GM21515 (cell line): ENCODE measurements around the gene ENO4.

Source experiments
- ATAC-seq: cut with Tn5 transposase; IDR thresholded peaks from one replicate; pipeline ENCODE4 v1.9.1; 2021; ENCODE audit not compliant: unreplicated experiment

Gene ENO4

DNA sequence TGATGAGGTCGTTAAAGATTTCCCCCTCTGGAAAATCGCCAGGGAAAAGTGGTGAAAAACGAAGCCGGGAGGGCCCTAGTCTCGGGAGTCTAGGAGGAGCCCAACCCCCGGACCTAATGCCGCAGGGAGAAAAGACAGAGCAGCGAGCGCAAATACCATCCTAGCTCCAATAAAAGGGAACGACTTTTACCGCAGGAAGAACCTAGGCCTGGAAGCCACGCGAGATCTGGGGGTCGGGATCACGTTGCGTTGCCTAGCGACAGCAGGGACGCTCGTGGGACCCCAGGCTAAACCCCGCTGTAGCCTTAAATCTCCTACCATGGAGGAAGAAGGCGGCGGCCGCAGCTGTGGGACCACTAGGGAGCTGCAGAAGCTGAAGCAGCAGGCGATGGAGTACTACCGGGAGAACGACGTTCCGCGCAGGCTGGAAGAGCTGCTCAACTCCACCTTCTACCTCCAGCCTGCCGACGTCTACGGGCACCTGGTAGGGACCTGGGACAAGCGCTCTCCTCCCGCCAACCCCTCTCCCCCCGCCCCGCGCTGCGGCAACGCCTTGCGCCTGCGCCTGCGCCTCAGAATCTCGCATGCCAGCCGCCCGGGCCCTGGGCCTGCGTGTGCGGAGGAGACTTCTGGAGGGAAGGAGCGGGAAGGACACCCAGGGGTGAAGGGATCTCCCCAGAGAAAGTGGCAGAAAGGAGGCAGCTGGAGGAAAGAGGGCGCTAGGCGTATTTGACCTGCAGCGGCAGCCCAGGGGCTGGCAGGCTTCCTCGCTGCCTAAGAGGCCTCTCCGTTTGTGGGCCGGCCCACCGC is at the start of gene ENO4:
Gene ENO4, plus strand, starts transcription at position 252 of the 810 bp plus-strand sequence. Its CDS starts 68 bp downstream, at position 320.
- ATAC-seq, result peak; percentile 57

- no peak for ATAC-seq
These were observed 48.9 kb upstream of the ENO4 start for GRCh38 chr10:116800286-116800929.

- ATAC-seq, result no peak
These were observed 47.6 kb upstream of the ENO4 start for GRCh38 chr10:116801658-116802057.

GRCh38 chr10:116802474-116802873 is 46.8 kb upstream of the ENO4 start:
- ATAC-seq, result no peak

DNA sequence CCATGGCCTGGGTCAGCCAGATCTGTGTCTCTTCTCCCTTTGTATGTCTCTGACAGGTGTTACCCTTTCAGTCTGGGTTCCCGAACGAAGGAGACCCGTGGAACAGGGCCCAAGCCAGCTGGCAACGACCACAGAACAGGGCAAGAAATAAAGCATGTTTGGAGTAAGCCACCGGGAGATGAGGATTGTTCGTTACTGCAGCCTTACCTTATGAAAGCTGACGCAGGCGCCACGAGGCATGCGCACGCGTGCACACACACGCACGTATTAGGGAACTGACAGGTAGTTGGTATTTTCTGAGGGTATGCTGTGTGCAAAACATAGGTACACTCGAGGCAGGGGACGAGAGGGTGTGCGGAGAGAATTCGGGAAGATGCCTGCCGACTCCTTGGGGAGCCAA is 46.4 kb upstream of the ENO4 start:
- ATAC-seq, result no peak

DNA sequence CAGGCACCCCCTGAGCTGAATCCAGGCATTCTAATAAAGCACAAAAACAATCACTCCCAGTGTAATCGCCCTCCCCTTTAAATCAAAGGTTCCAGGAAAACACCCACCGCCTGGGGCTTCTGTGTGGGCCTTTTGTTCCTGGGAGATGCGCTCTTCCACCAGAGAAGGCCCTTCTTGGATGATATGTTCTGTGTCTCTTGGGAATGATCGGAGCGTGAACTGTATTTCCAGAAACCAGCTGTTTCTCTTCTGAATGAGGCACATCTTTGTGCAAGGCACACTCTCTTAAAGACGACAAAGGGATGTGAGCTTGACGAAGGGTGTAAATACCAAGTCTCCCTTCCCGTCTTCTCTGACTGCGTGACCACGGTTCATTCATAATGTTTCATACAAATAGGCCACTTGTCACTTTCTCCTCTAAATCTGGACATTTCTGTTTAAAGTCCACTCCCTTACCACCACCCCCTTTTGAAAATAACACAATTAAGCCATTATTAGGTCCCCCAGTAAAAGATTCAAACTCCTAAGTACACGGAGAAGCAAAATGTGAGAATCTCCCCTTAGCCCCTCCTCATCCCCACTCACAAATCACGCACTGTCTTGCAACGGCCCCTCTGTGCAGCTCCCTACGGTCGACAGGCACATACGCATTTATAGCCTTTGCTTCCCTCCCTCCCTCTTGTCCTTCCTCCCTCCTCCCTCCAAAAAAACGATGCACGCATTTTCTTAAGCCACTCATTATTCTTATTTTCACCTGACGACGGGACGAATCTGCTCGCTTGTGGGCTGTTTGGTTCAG is 45.6 kb upstream of the ENO4 start:
- no peak for ATAC-seq

DNA sequence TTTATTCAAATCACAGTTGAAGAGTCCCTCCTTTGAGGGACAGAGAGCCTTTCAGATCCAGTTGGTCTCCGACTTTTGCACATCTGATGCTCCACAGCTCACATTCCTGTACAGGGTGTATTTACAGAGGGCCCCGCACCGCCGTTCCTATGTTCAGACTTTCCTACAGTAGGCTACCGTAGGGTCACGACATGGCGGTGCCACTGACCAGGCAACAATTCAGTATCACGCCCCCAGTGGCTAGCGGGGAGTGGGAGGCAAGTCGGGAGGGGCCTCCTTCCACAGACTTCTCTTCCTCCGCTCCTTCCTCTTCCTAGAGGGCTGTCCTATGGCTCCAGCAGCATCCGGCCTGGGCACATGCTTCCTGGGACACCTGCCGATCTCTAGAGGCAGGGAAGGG is 40.6 kb upstream of the ENO4 start:
- ATAC-seq, result no peak

- ATAC-seq, result no peak
These were observed 39.7 kb upstream of the ENO4 start for GRCh38 chr10:116809483-116810119.

DNA sequence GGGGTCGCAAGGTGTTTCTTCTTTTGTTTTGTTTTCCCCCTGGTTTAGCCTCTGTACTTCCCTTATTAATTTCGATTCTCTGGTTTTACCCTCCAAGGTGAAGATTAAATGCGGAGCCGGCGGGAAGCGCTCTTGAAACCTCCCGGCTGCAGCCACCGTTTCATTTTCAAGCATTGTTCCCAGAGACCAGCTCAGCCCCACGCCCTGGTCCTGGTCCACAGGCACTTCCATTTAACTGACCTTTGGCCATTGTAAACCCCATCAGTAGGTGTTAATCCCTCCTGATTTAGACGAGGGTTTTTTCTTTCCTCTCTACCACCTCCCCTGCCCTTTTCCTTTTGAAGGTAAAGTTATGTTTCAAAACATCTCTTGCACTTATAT is 39.2 kb upstream of the ENO4 start:
- no peak for ATAC-seq

DNA sequence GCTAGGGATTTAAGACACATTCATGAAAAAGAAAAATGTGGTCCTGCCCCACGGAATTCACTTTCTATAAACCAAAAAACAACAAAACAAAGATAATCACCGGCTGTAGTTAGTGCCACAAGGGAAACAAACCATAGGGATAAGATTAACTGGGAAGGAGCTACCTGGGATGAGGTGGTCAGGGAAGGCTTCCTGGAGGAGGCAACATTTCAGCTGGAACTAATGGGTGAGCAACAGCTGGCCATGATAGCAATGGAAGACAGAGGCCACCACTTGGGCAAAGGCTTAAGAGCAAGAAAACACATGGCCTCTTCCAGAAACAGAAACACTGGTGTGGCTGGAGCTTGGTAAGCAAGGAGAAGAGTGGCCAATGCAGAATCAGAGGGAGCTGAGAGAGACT is 38.4 kb upstream of the ENO4 start:
- no peak for ATAC-seq

DNA sequence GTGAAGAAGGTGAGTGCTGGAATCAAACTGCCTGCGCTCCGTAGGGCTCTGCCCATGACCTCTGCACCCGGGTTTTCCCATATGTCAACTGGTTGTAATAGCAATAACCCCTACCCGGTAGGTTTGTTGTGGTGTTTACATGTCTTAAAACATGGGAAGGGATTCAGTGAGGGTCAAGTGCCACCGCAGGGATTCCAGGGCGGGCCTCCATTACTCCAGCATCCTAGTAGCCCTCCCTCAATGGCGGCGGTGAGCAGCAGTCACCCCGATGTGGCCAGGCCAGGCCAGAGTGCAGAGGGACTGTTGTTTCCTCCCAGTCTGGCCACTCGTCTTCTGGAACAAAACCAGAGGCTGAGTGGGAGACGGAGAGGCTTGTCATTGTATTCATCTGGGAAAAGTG is 37.6 kb upstream of the ENO4 start:
- no peak for ATAC-seq

GRCh38 chr10:116815641-116816415 is 33.5 kb upstream of the ENO4 start:
- ATAC-seq, result no peak

DNA sequence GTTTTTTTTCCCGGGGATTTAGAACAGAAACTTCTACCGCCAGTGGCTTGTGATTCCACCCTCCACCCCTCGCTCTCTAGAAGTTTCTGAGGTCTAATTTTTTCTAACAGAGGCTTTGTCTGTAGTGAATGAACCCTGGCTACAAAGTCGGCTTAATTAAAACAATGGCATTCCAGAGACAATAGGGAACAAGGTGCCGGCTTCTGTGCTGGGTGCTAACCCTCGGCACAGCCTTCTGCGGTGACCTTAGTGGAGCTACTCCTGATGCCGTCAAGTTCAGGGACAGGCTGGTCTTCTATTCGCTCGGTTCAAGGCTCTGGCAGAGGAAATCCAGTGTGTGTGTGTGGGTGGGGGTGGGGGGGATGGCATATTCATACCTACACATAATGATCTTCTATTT is 32.1 kb upstream of the ENO4 start:
- ATAC-seq, result no peak

DNA sequence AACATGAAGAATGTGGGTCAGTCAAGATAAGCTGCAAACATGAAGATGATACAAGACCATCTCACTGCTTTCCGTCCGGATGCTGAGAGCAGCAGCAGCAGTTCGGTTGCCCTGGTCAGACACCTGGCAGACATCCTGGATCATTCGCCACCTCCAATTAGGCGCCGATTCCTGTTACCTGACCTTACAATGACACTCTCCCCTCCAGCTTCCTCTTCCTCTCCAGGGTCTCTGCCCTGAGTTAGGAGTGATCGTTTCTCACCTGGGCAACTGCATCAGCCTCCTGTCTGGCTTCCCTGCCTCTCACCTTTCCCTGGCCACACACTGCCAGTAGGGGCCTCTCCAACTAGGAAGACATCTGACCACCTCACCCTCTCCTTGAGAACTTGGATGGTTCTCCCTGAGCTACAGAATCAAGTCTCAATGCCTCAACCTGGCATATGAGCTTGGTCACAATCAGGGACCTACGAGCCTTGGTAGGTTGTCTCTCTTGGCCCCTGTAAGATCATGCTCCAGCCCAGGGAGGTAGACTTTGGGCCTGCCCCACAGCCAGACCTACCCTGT is 31.4 kb upstream of the ENO4 start:
- ATAC-seq, result no peak

GRCh38 chr10:116819999-116820677 is 29.2 kb upstream of the ENO4 start:
- ATAC-seq, result no peak

GRCh38 chr10:116825901-116826300 is 23.4 kb upstream of the ENO4 start:
- ATAC-seq, result no peak

- no peak for ATAC-seq
These were observed 22.5 kb upstream of the ENO4 start for GRCh38 chr10:116826803-116827202.

GRCh38 chr10:116827214-116827671 is 22.1 kb upstream of the ENO4 start:
- no peak for ATAC-seq

- no peak for ATAC-seq
These were observed 21.2 kb upstream of the ENO4 start for GRCh38 chr10:116828116-116828515.

DNA sequence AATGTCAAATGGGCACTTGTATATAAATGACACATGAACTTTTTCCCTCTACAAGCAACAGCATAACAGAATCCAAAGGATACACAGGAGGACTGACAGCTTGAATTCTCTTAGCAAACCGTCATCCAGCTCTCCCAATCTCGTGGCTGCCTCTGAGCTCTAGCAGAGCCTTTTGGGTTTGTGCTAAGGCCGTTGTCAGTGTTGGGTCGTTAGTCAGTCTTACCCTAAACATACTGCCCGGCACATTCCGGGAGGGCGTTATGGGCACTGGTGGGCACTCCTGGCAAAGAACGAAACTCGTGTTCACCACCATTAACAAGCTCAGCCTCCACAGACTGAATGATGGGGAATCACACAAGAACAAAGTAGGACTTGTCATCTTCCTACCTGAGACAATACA is 19.6 kb upstream of the ENO4 start:
- no peak for ATAC-seq
